Keratinocyte (primary cell): Measurements from ENCODE around the gene FANCF. TPM values are rescaled to one million over a fixed set of nuclear protein-coding genes. Genes with fewer than 3 reads are reported as not detected.

ENCODE experiments used
- DNase-seq: peaks from one replicate; pipeline ENCODE4 v3.0.0-alpha.2; 2011; ENCODE audit warnings: low read depth, missing footprints, low spot score
- FAIRE-seq: peaks from 2 replicates; lab custom pipeline; 2011; peaks lifted over from hg19 to GRCh38; lab: Jason Lieb, UNC
- H2AFZ ChIP-seq: 2 replicates; pipeline ENCODE4 v1.6.0; 2012; ENCODE audit warnings: low read length, control low read depth, inconsistent platforms; ENCODE audit not compliant: control insufficient read depth
- H3K27ac ChIP-seq: 2 replicates; pipeline ENCODE4 v1.5.1; 2011; ENCODE audit warnings: low read length; ENCODE audit not compliant: control insufficient read depth, insufficient read depth
- H3K27me3 ChIP-seq: 3 replicates; pipeline ENCODE4 v1.6.0; 2011; ENCODE audit warnings: low read length; ENCODE audit not compliant: control insufficient read depth, insufficient read depth; ENCODE audit errors: extremely low read depth
- H3K36me3 ChIP-seq, 2 experiments: 2 replicates in 1 of 2; 3 replicates in 1 of 2; pipeline ENCODE4 v1.5.1; 2011; ENCODE audit warnings: low read length in 2 of 2, mild to moderate bottlenecking in 1 of 2; ENCODE audit not compliant: control insufficient read depth in 2 of 2, insufficient read depth in 2 of 2; ENCODE audit errors: extremely low read depth in 1 of 2
- H3K4me1 ChIP-seq: 3 replicates; pipeline ENCODE4 v1.5.1; 2011; ENCODE audit warnings: low read length; ENCODE audit not compliant: control insufficient read depth, insufficient read depth; ENCODE audit errors: extremely low read depth
- H3K4me2 ChIP-seq: 3 replicates; pipeline ENCODE4 v1.6.0; 2011; ENCODE audit warnings: low read depth, low read length; ENCODE audit not compliant: control insufficient read depth, insufficient read depth; ENCODE audit errors: extremely low read depth
- H3K4me3 ChIP-seq, 3 experiments: fragments of 200-600 bp in 1 of 3; sonication (generic) in 1 of 3; 2 replicates in 2 of 3; 3 replicates in 1 of 3; pipeline ENCODE4 v1.5.1; 2011 to 2016; ENCODE audit warnings: low read length in 3 of 3, mild to moderate bottlenecking in 3 of 3, control low read depth in 2 of 3, inconsistent platforms in 1 of 3, low read depth in 1 of 3, mixed read lengths in 1 of 3, mixed run types in 1 of 3, moderate library complexity in 1 of 3; ENCODE audit not compliant: control insufficient read depth in 2 of 3, insufficient read depth in 2 of 3; ENCODE audit errors: extremely low read depth in 1 of 3
- H3K79me2 ChIP-seq: 2 replicates; pipeline ENCODE4 v1.6.0; 2012; ENCODE audit warnings: low read length; ENCODE audit not compliant: control insufficient read depth, insufficient read depth
- H3K9ac ChIP-seq: 3 replicates; pipeline ENCODE4 v1.6.0; 2011; ENCODE audit warnings: low read length; ENCODE audit not compliant: control insufficient read depth, insufficient read depth; ENCODE audit errors: extremely low read depth
- H3K9me1 ChIP-seq: 3 replicates; pipeline ENCODE4 v1.6.0; 2011; ENCODE audit warnings: low read length; ENCODE audit not compliant: control insufficient read depth, insufficient read depth; ENCODE audit errors: extremely low read depth
- H3K9me3 ChIP-seq: 2 replicates; pipeline ENCODE4 v1.5.1; 2012; ENCODE audit warnings: low read depth, low read length; ENCODE audit not compliant: control insufficient read depth
- H4K20me1 ChIP-seq: 3 replicates; pipeline ENCODE4 v1.6.0; 2011; ENCODE audit warnings: low read length; ENCODE audit not compliant: control insufficient read depth, insufficient read depth; ENCODE audit errors: extremely low read depth
- EZH2 ChIP-seq: IDR thresholded peaks from one replicate; pipeline ENCODE4 v1.6.1; 2012; ENCODE audit warnings: inconsistent platforms, mild to moderate bottlenecking, low read length, moderate library complexity
- dilution Hi-C: fragments of 300-500 bp; cut with MboI; formaldehyde crosslinking; loops from one replicate; pipeline ENCODE4 v1.7.0; 2020; ENCODE audit warnings: low sequenced_read_pairs; ENCODE audit not compliant: extremely low pct_ligation_motif_present
- polyA plus RNA-seq, 5 experiments: library from polyadenylated mRNA; depleted of rRNA in 3 of 5; stranded (reverse) in 3 of 5; stranded (forward) in 1 of 5; unstranded in 1 of 5; fragments of >200 nt; gene quantifications; 1 replicate in 1 of 5; 2 replicates in 3 of 5; 3 replicates in 1 of 5; pipeline versions ENCODE4 v1.2.1 to v1.2.3, GENCODE V29; 2011 to 2012; ENCODE audit warnings: missing spikeins in 2 of 5, low read depth in 1 of 5, low replicate concordance in 1 of 5
- TF ChIP-seq, protein P1 (sequence below), 3 experiments: IDR thresholded peaks in 1 of 3; conservative IDR thresholded peaks in 1 of 3; optimal IDR thresholded peaks in 1 of 3; 2 replicates in 2 of 3; 3 replicates in 1 of 3; pipeline versions ENCODE3 to v1.5.1; 2011; ENCODE audit warnings: low read length in 3 of 3, mild to moderate bottlenecking in 3 of 3, moderate library complexity in 2 of 3, control low read depth in 1 of 3, inconsistent platforms in 1 of 3; ENCODE audit not compliant: insufficient read depth in 2 of 3; ENCODE audit errors: extremely low read depth in 1 of 3

The FANCF gene
- polyA plus RNA-seq, 1 donor (not counting 4 experiments of a cell fraction or from before 2014, with no cell fraction given): 5.2 TPM

DNA sequence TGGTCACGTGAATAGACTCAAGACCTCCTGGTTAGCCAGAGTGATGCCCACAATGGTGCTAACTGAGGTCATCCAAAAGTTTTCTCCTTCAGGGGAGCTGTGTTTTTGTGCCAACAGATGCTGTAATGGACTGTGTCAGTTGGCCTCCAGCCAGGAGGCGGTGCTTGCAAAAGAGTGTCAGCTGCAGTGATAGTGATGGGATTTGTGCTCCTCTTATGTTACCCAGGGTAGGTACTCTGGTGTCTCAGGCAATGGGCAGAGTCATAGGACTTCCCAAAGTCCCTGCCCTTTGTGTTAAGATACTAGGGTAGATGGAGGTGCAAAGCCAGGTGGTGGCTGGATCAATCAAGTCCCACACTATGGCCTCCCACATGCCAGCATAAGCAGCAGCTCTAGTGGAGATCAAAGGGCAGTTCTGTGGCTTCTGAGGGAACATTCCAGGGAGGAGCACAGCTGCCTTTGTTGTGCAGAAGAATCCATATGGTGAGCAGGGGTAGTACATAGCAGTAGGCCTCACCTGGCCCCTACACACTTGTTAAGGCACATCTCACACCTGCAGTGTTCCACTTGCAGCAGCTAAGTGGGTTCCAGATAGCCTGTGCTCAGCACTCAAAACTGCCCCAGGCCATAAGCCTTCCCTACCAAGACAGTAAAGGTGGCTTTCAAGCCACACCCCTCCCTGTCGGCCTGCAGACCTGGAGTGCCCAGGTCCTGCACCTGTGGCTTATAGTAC lies 9.4 kb upstream of the FANCF start:
- Histone ChIP-seq H4K20me1 (no peaks in the 10 kb centered on the region), H2AFZ (no peak overlapping the region), H3K79me2 (no peaks in the 10 kb centered on the region), H3K9ac (no peak overlapping the region), H3K4me2 (no peak overlapping the region), H3K27me3 (no peaks in the 10 kb centered on the region), H3K4me3 (no peak overlapping the region), H3K9me3 (no peaks in the 10 kb centered on the region), H3K36me3 (no peaks in the 10 kb centered on the region), H3K27ac (no peak overlapping the region), H3K4me1 (no peaks in the 10 kb centered on the region), H3K9me1 (no peaks in the 10 kb centered on the region)
- dilution Hi-C loops: no loop called here
- no peak for TF ChIP-seq EZH2
- TF ChIP-seq, protein P1, sequence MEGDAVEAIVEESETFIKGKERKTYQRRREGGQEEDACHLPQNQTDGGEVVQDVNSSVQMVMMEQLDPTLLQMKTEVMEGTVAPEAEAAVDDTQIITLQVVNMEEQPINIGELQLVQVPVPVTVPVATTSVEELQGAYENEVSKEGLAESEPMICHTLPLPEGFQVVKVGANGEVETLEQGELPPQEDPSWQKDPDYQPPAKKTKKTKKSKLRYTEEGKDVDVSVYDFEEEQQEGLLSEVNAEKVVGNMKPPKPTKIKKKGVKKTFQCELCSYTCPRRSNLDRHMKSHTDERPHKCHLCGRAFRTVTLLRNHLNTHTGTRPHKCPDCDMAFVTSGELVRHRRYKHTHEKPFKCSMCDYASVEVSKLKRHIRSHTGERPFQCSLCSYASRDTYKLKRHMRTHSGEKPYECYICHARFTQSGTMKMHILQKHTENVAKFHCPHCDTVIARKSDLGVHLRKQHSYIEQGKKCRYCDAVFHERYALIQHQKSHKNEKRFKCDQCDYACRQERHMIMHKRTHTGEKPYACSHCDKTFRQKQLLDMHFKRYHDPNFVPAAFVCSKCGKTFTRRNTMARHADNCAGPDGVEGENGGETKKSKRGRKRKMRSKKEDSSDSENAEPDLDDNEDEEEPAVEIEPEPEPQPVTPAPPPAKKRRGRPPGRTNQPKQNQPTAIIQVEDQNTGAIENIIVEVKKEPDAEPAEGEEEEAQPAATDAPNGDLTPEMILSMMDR (optimal IDR thresholded peaks at IDR 0.05 in 1 of 3, IDR thresholded peaks at IDR 0.05 in 1 of 3, conservative IDR thresholded peaks at IDR 0.05 in 1 of 3; ENCODE audit: extremely low read depth in 1 of 3, insufficient read depth in 2 of 3, low read length in 3 of 3): no peak
- no peak for DNase-seq
- FAIRE-seq: no peak

DNA sequence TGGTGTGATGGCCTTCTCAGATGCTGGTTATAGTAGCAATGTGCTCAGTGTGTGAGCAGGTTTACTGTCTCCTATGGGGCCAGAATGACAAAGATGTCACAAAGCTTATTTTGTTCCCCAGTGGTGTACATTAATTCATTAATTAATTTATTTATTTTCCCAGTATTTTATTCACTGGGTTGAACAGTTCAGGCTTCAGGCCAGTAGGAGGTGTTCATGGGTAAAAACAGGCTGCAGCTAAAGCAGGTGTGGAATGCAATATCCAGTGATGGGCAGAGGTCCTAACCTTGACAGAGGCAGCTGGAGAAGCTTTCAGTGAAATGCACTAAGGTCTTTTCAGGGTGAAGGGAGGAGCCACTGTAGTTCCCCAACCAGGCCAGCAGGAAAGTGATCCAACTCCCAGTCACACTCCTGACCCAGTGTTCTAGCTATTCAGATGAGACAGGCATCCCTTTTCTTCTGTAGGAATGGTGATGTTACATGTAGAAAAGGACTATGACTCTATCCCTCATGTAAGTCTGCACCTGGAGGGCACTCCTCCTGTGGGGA lies 7.8 kb upstream of the FANCF start:
- DNase-seq (no peak), FAIRE-seq (no peak)
- Histone ChIP-seq H3K9me3 (no peaks in the 10 kb centered on the region), H3K9me1 (no peaks in the 10 kb centered on the region), H2AFZ (no peak overlapping the region), H3K9ac (no peak overlapping the region), H3K4me2 (no peak overlapping the region), H3K27me3 (no peaks in the 10 kb centered on the region), H3K4me3 (no peak overlapping the region), H3K79me2 (no peaks in the 10 kb centered on the region), H3K4me1 (no peaks in the 10 kb centered on the region), H3K36me3 (no peaks in the 10 kb centered on the region), H3K27ac (no peak overlapping the region), H4K20me1 (no peaks in the 10 kb centered on the region)
- dilution Hi-C loops: no loop called here
- TF ChIP-seq, protein P1 (optimal IDR thresholded peaks at IDR 0.05 in 1 of 3, IDR thresholded peaks at IDR 0.05 in 1 of 3, conservative IDR thresholded peaks at IDR 0.05 in 1 of 3; ENCODE audit: extremely low read depth in 1 of 3, insufficient read depth in 2 of 3, low read length in 3 of 3): peak in 1 of 3 experiments; percentile 14
- TF ChIP-seq EZH2: no peak
